Lung microvascular endothelial cell (primary cell): ENCODE data around the gene LRRC74B. TPM values are rescaled to one million over a fixed set of nuclear protein-coding genes. Genes with fewer than 3 reads are reported as not detected.

Source experiments
- DNase-seq, 2 donors: peaks; one replicate each; pipeline versions ENCODE4 v3.0.0 to v3.0.0-alpha.2; 2010; ENCODE audit warnings: low read depth in 2 of 2
- total RNA-seq: library from RNA; depleted of rRNA; stranded (reverse); fragments of >200 nt; gene quantifications from 2 replicates; pipeline ENCODE4 v1.2.1, GENCODE V29; 2014

LRRC74B gene
- total RNA-seq, 1 donor from 2014 or later, result not detected

GRCh38 chr22:21102659-21103267 lies 57.0 kb downstream of the LRRC74B start:
- DNase-seq, result peak; percentile 56 to 69

DNA sequence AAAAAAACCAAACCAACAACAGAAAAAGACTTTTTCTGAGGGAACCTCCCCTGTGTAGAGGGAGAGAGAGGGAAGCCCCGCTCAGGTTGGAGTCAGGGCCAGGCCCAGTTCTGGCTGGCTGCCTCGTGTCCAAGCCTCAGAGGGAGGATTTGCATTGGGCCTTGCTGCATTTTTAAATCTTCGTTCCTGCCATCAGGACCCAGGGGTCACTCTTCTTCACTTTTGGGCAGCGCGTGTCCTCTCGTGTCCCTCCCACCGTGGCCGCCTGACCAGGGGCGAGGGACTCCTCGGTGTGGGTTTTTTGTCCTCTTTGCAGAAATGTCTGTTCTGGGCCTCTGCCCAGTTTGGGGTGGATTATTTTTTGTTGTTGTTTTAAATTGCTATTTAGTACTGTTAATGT lies 57.9 kb downstream of the LRRC74B start:
- DNase-seq, result no peak

DNA sequence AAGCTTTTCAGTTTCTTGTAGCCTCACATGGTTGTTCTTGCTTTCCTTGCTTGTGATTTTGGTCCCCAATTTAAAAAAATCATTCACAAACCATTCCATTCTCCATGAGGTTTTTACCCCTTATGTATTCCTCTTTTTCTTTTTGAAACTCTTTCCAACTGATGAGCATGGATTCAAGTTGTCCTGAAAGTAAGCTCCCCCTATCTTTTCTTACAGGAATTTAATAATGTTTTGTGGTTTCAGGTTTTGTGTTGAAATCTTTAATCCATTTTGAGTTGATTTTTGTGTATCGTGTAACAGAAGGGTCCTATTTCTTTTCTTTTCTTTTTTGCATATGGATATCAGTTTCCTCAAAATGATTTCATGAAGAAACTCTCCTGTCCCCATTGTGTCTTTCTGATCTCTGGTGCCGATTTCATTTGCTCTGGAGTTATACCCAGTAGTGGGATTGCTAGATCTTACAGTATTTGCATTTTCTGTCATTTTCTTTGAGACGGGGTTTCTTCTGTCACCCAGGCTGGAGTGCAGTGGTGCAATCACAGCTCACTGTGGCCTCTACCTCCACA lies 58.5 kb downstream of the LRRC74B start:
- DNase-seq, result no peak

GRCh38 chr22:21105294-21105693 lies 59.5 kb downstream of the LRRC74B start:
- DNase-seq, result no peak

DNA sequence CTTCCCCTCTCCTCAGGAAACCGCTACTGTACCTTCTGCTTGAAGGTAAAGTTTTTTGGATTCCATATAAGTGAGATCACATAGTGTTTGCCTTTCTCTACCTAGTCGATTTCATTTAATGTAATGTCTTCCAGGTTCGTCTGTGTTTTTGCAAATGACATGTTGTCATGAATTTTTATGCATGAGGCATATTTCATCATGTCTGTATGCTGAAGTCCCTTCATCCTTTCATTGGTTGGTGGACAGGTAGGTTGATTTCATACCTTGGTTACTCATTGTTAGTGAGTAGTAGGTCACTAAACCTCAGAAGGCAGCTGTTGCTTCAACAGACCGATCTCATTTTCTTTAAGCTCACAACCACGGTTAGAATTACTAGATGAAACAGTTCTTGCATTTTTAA lies 60.3 kb downstream of the LRRC74B start:
- DNase-seq, result no peak

GRCh38 chr22:21108379-21109115 lies 62.8 kb downstream of the LRRC74B start:
- DNase-seq, result peak in 1 of 2 donors; percentile 4

Other genes starting within 250 kb of the LRRC74B start
- gene PI4KA, start 187.1 kb upstream of the LRRC74B start, total RNA-seq, result 17.2 and 22.2 TPM in 2 replicates
- 5.2 and 6.9 TPM in 2 replicates for gene SNAP29, start 186.9 kb upstream of the LRRC74B start, total RNA-seq
- gene CRKL, start 128.5 kb upstream of the LRRC74B start, total RNA-seq, result 24.0 and 34.3 TPM in 2 replicates
- not detected in 2 replicates for gene AIFM3, start 78.7 kb upstream of the LRRC74B start, total RNA-seq
- gene LZTR1, start 63.6 kb upstream of the LRRC74B start, total RNA-seq, result 34.4 and 52.6 TPM in 2 replicates
- 9.2 and 14.9 TPM in 2 replicates for gene THAP7, start 43.8 kb upstream of the LRRC74B start, total RNA-seq
- not detected in 2 replicates for gene P2RX6, start 30.8 kb upstream of the LRRC74B start, total RNA-seq
- gene SLC7A4, start 13.4 kb upstream of the LRRC74B start, total RNA-seq, result not detected in 2 replicates